K562 (cell line): ENCODE data around the gene SUV39H2. TPM values are rescaled to one million over a fixed set of nuclear protein-coding genes. Genes with fewer than 3 reads are reported as not detected.
A peak's percentile ranks its signal among the peaks of the same experiment; 100 is the strongest.

Experiments used
- ATAC-seq: fragments of 200-7000 bp; cut with Tn5 transposase; 3 replicates; pipeline ENCODE4 v1.9.1; 2020; ENCODE audit warnings: moderate library complexity
- BruUV-seq: library from RNA; stranded (reverse); fragments of 400-500 nt; replicated peaks from 2 replicates; lab custom pipeline; 2021; lab: Mats Ljungman, UMichigan
- CTCF ChIA-PET: fragments of 300-600 bp; formaldehyde crosslinking; extraction: SDS; loops from one replicate; lab custom pipeline; 2021; ENCODE audit warnings: low intra/inter-chr PET ratio; lab: Yijun Ruan, JAX
- POLR2A ChIA-PET: fragments of 300-600, 350-650 bp; sonication (Branson Sonifier 250); formaldehyde crosslinking; extraction: SDS; loops from one replicate; lab custom pipeline; 2021; ENCODE audit warnings: antibody characterized with exemption, inconsistent platforms; lab: Yijun Ruan, JAX
- DNase-seq, 4 experiments: peaks; one replicate each; pipeline versions ENCODE4 v3.0.0 to v3.0.0-alpha.2; 2011 to 2018; ENCODE audit warnings: low spot score in 3 of 4, mixed read lengths in 3 of 4; ENCODE audit errors: extremely low read depth in 1 of 4
- FAIRE-seq: peaks from 2 replicates; lab custom pipeline; 2011; peaks lifted over from hg19 to GRCh38; lab: Jason Lieb, UNC
- H2AFZ ChIP-seq: 2 replicates; pipeline ENCODE4 v1.6.0; 2011; ENCODE audit warnings: low read depth, low read length, control low read depth, inconsistent platforms
- H3K27ac ChIP-seq: fragments of 200-600 bp; 3 replicates; pipeline ENCODE4 v1.8.0; 2011; ENCODE audit warnings: low read depth, mild to moderate bottlenecking, control low read depth, inconsistent platforms, low read length, moderate library complexity, mixed read lengths; ENCODE audit errors: extremely low read depth
- H3K27me3 ChIP-seq, 2 experiments: fragments of 300-600 bp in 1 of 2; 2 replicates in 1 of 2; 3 replicates in 1 of 2; pipeline versions ENCODE4 v1.6.0 to v1.8.0; 2011; ENCODE audit warnings: inconsistent platforms in 2 of 2, low read length in 2 of 2, mild to moderate bottlenecking in 1 of 2, mixed read lengths in 1 of 2, moderate library complexity in 1 of 2; ENCODE audit not compliant: control insufficient read depth in 2 of 2, insufficient read depth in 2 of 2
- H3K36me3 ChIP-seq: fragments of 300-600 bp; 3 replicates; pipeline ENCODE4 v1.8.0; 2011; ENCODE audit warnings: mild to moderate bottlenecking, low read length, inconsistent platforms; ENCODE audit not compliant: control insufficient read depth, insufficient read depth
- H3K4me1 ChIP-seq, 2 experiments: fragments of 200-600 bp in 1 of 2; replicated peaks in 1 of 2; 2 replicates in 1 of 2; 3 replicates in 1 of 2; pipeline versions ENCODE4 v1.5.1 to v1.8.0; 2011; ENCODE audit warnings: inconsistent platforms in 2 of 2, low read length in 2 of 2, mild to moderate bottlenecking in 1 of 2, mixed read lengths in 1 of 2, moderate library complexity in 1 of 2; ENCODE audit not compliant: control insufficient read depth in 2 of 2, insufficient read depth in 2 of 2
- H3K4me2 ChIP-seq: 2 replicates; pipeline ENCODE4 v1.6.1; 2011; ENCODE audit warnings: low read length, control low read depth, inconsistent platforms, mixed read lengths; ENCODE audit not compliant: insufficient read depth
- H3K4me3 ChIP-seq: fragments of 200-600 bp; sonication (generic), shearing (Covaris generic); 2 replicates; pipeline ENCODE4 v1.5.1; 2016; ENCODE audit warnings: control low read depth, inconsistent platforms
- H3K79me2 ChIP-seq: fragments of 200-600 bp; 3 replicates; pipeline ENCODE4 v1.8.0; 2011; ENCODE audit warnings: low read length, inconsistent platforms; ENCODE audit not compliant: control insufficient read depth, insufficient read depth
- H3K9ac ChIP-seq, 2 experiments: 2 replicates each; pipeline versions ENCODE4 v1.6.0 to v1.6.1; 2011; ENCODE audit warnings: low read depth in 2 of 2, low read length in 2 of 2, control low read depth in 1 of 2, inconsistent platforms in 1 of 2, mild to moderate bottlenecking in 1 of 2, mixed read lengths in 1 of 2; ENCODE audit not compliant: insufficient read depth in 1 of 2
- H3K9me1 ChIP-seq: one replicate; pipeline ENCODE4 v1.6.0; 2011; ENCODE audit warnings: inconsistent platforms, mild to moderate bottlenecking, low read length, moderate library complexity; ENCODE audit not compliant: control insufficient read depth, insufficient read depth
- H3K9me3 ChIP-seq: replicated peaks from 2 replicates; pipeline ENCODE4 v1.5.1; 2011; ENCODE audit warnings: low read depth, low read length, inconsistent platforms; ENCODE audit not compliant: control insufficient read depth, insufficient read depth
- H4K20me1 ChIP-seq: replicated peaks from 2 replicates; pipeline ENCODE4 v1.6.1; 2011; ENCODE audit warnings: low read length, inconsistent platforms, mixed read lengths; ENCODE audit not compliant: control insufficient read depth, insufficient read depth
- GATAD2B ChIP-seq: fragments of 450-650 bp; IDR thresholded peaks from 2 replicates; pipeline ENCODE4 v1.6.1; 2017; ENCODE audit warnings: mild to moderate bottlenecking, borderline replicate concordance
- KLF6 ChIP-seq: fragments of 250-450 bp; sonication (Bioruptor Pico); IDR thresholded peaks from 2 replicates; pipeline ENCODE4 v1.4.0; 2020; ENCODE audit warnings: mild to moderate bottlenecking, moderate library complexity, borderline replicate concordance
- MXD1 ChIP-seq: fragments of 250-450 bp; sonication (Bioruptor Pico); IDR thresholded peaks from 2 replicates; pipeline ENCODE4 v1.8.0; 2021; ENCODE audit warnings: borderline replicate concordance, mild to moderate bottlenecking, moderate library complexity; ENCODE audit not compliant: poor library complexity, severe bottlenecking
- NFE2 ChIP-seq: IDR thresholded peaks from 2 replicates; pipeline ENCODE4 v1.6.1; 2014; ENCODE audit warnings: antibody characterized with exemption, low read depth
- POLR2AphosphoS5 ChIP-seq: IDR thresholded peaks from 2 replicates; pipeline ENCODE4 v1.6.1; 2011; ENCODE audit warnings: mild to moderate bottlenecking, low read depth, low read length, moderate library complexity; ENCODE audit not compliant: control insufficient read depth, insufficient read depth
- SPI1 ChIP-seq: IDR thresholded peaks from 2 replicates; pipeline ENCODE4 v1.6.1; 2011; ENCODE audit warnings: low read depth, low read length, control low read depth, borderline replicate concordance
- STAT5A ChIP-seq: IDR thresholded peaks from 2 replicates; pipeline ENCODE4 v1.6.1; 2012; ENCODE audit warnings: low read length, inconsistent platforms, borderline replicate concordance
- TOE1 ChIP-seq, 2 experiments: fragments of 450-650 bp in 1 of 2; sonication (generic) in 1 of 2; formaldehyde crosslinking in 1 of 2; IDR thresholded peaks; 2 replicates each; pipeline versions ENCODE4 v1.7.1 to v1.8.0; 2016 to 2022; ENCODE audit warnings: borderline replicate concordance in 2 of 2, mild to moderate bottlenecking in 2 of 2, antibody characterized with exemption in 1 of 2, inconsistent platforms in 1 of 2, low read depth in 1 of 2, missing genetic modification reagents in 1 of 2, moderate library complexity in 1 of 2
- WGBS: fragments of 100-300 bp; shearing (Covaris generic); methylation state at CpG from one replicate; pipeline ENCODE4 v1.1.6; 2016; ENCODE audit warnings: low coverage, mixed read lengths; ENCODE audit not compliant: insufficient coverage; ENCODE audit errors: missing lambda C conversion rate; 5-methylcytosine and 5-hydroxymethylcytosine counted together
- in situ Hi-C: fragments of 300-500 bp; cut with MboI; formaldehyde crosslinking; loops from 4 replicates; pipeline ENCODE4 v1.15.0; 2018; ENCODE audit warnings: inconsistent platforms, mixed read lengths
- intact Hi-C: fragments of 100-400 bp; cut with micrococcal nuclease; formaldehyde crosslinking; loops from 2 replicates; pipeline ENCODE4 v1.14.2; 2022
- polyA plus RNA-seq, 8 experiments: library from polyadenylated mRNA; depleted of rRNA in 4 of 8; stranded (reverse) in 5 of 8; unstranded in 3 of 8; fragments of >200 nt; fragmentation: Nextera tagmentation in 2 of 8; fragmentation: Illumina TruSeq in 1 of 8; extraction: Ambion mirVana in 2 of 8; extraction: Trizol in 1 of 8; gene quantifications; 2 replicates each; pipeline versions ENCODE4 v1.2.1 to v1.2.3, GENCODE V29; 2011 to 2014; ENCODE audit warnings: inconsistent platforms in 1 of 8, missing spikeins in 1 of 8
- total RNA-seq, 7 experiments: library from RNA; depleted of rRNA in 6 of 7; stranded (reverse); fragments of >200 nt in 6 of 7; fragmentation: Illumina TruSeq in 2 of 7; extraction: Trizol in 2 of 7; gene quantifications; 2 replicates each; pipeline versions ENCODE4 v1.2.1 to v1.2.3, GENCODE V29; 2011 to 2021; ENCODE audit warnings: low replicate concordance in 1 of 7
- TF ChIP-seq, protein P1 (sequence below): fragments of 450-650 bp; IDR thresholded peaks from 2 replicates; pipeline ENCODE4 v1.6.1; 2016; ENCODE audit warnings: antibody characterized with exemption

The SUV39H2 gene
- total and polyA plus RNA-seq, 9 of the 15 experiments (the other 6 are each of a cell fraction or from before 2014, with no cell fraction given) = 24.1 to 54.3 (median 41.3) TPM

- 82% methylated on average over 3 of the region's 3 CpGs for WGBS
- intact Hi-C loops = loop anchor here (5.0 kb wide), 1 partner anchor 68 kb away; the partner anchor contains the start of gene DCLRE1C
- ATAC-seq = no peak
- H3K36me3 ChIP-seq = peaks cover 62% of the 10 kb centered on the region
- H3K9me3 ChIP-seq = no peaks in the 10 kb centered on the region; the same call in 1 of the 2 replicates
- H3K27me3 ChIP-seq = no peaks in the 10 kb centered on the region
- FAIRE-seq = no peak
- H3K4me3 ChIP-seq = no peak overlapping the region
- no peak overlapping the region for H2AFZ ChIP-seq
- in situ Hi-C loops = no loop called here
- peaks cover 17% of the 10 kb centered on the region for H4K20me1 ChIP-seq
- DNase-seq = no peak
- no peak overlapping the region for H3K9ac ChIP-seq
- H3K27ac ChIP-seq = peak overlapping the region; percentile 30; the same call in 1 of the 3 replicates
- CTCF ChIA-PET = no interaction called here
- BruUV-seq = no TSS peak
- peak; percentile 34; the same call in 1 of the 2 replicates for TF ChIP-seq NFE2
- TF ChIP-seq SPI1 = peak; percentile 67; the same call in 1 of the 2 replicates
- TF ChIP-seq MXD1 (CRISPR knock-in tag) = no peak
- TF ChIP-seq, all 486 proteins: peak for 2
- H3K4me1 ChIP-seq = peaks cover 5 to 10% of the 10 kb centered on the region in 2 experiments; a peak in 4 of 5 replicates
- no peaks in the 10 kb centered on the region for H3K9me1 ChIP-seq
- POLR2A ChIA-PET = no interaction called here
- peaks cover 96% of the 10 kb centered on the region for H3K79me2 ChIP-seq
- H3K4me2 ChIP-seq = no peak overlapping the region
Observed at GRCh38 chr10:14884082-14884481, 5.4 kb downstream of the SUV39H2 start.

DNA sequence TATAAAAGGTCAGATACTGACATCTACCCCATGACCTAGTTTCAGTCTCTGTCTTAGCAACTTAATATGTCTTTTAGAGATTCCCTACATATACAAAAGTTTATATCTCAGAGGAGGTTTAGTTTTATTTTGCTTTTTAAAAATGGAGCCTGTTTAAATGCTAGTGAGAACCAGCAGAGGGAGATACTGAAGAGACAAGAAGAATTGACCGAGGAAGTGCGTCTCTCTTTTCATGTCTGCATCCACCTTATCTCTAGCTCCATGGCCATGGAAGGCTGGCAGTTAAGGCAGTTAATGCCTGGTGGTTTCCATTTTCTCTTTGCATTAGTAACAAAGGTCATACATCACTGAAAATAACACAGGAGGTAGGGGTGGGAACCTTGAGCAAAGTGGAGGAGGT is 10.7 kb downstream of the SUV39H2 start:
- in situ Hi-C loops (no loop called here), intact Hi-C loops (no loop called here)
- FAIRE-seq = peak; percentile 98
- no TSS peak for BruUV-seq
- peak; percentile 95 for ATAC-seq
- peak; percentile 49 to 83 (median 64) for DNase-seq
- Histone ChIP-seq H4K20me1 (peaks cover 3% of the 10 kb centered on the region; the same call in 1 of the 2 replicates), H3K4me3 (no peak overlapping the region), H3K4me2 (peak overlapping the region; percentile 42; the same call in 1 of the 2 replicates), H3K27me3 (no peaks in the 10 kb centered on the region), H3K9ac (peak overlapping the region in 1 of 2 experiments; percentile 34; a peak in 1 of 4 replicates), H3K9me1 (no peaks in the 10 kb centered on the region), H3K4me1 (peaks cover 0 to 7% of the 10 kb centered on the region in 2 experiments; a peak in 2 of 5 replicates), H3K79me2 (peaks cover 94% of the 10 kb centered on the region), H3K9me3 (no peaks in the 10 kb centered on the region; the same call in 1 of the 2 replicates), H3K36me3 (peaks cover 66% of the 10 kb centered on the region), H3K27ac (peak overlapping the region; percentile 68; the same call in 2 of the 3 replicates), H2AFZ (peak overlapping the region; percentile 61; the same call in 1 of the 2 replicates)
- POLR2A ChIA-PET = interaction anchor here (0.6 to 2.3 kb wide), 5 partner anchors 9 to 234 kb away, joined by 3 to 14 read pairs (median 3); partner anchors contain the start of gene SUV39H2
- 0% methylated on average over 2 of the region's 2 CpGs for WGBS
- CTCF ChIA-PET = no interaction called here
- no peak for TF ChIP-seq KLF6 (CRISPR knock-in tag)
- 0 out of 2 replicates have a peak, but pooled peaks have one; percentile 41 for TF ChIP-seq POLR2AphosphoS5
- TF ChIP-seq, protein P1, sequence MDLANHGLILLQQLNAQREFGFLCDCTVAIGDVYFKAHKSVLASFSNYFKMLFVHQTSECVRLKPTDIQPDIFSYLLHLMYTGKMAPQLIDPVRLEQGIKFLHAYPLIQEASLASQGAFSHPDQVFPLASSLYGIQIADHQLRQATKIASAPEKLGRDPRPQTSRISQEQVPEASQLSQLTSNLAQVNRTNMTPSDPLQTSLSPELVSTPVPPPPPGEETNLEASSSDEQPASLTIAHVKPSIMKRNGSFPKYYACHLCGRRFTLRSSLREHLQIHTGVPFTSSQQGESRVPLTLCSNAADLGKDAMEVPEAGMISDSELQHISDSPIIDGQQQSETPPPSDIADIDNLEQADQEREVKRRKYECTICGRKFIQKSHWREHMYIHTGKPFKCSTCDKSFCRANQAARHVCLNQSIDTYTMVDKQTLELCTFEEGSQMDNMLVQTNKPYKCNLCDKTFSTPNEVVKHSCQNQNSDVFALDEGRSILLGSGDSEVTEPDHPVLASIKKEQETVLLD = no peak
- TF ChIP-seq GATAD2B = no peak
- peak; percentile 45; the same call in 1 of the 2 replicates for TF ChIP-seq STAT5A
- no peak for TF ChIP-seq TOE1 (IDR thresholded peaks at IDR 0.05; ENCODE audit: borderline replicate concordance)
- no peak for TF ChIP-seq TOE1 (CRISPR knock-in tag; IDR thresholded peaks at IDR 0.05; ENCODE audit: borderline replicate concordance, low read depth)
